Body of pancreas (tissue), 4 donors: ENCODE results near the gene AK3.

Experiments
- POLR2A ChIP-seq, 3 donors: fragments of 450-650 bp; IDR thresholded peaks; one replicate each; pipeline ENCODE4 v1.6.1; 2016; ENCODE audit warnings: antibody characterized with exemption in 3 of 3, mild to moderate bottlenecking in 2 of 3
- TF ChIP-seq, protein P1 (sequence below), 7 experiments: fragments of 450-650 bp in 4 of 7; fragments of 200-600 bp in 3 of 7; sonication (generic) in 3 of 7; IDR thresholded peaks; one replicate each; pipeline ENCODE4 v1.5.1; 2016 to 2019; ENCODE audit warnings: antibody characterized with exemption in 7 of 7

DNA sequence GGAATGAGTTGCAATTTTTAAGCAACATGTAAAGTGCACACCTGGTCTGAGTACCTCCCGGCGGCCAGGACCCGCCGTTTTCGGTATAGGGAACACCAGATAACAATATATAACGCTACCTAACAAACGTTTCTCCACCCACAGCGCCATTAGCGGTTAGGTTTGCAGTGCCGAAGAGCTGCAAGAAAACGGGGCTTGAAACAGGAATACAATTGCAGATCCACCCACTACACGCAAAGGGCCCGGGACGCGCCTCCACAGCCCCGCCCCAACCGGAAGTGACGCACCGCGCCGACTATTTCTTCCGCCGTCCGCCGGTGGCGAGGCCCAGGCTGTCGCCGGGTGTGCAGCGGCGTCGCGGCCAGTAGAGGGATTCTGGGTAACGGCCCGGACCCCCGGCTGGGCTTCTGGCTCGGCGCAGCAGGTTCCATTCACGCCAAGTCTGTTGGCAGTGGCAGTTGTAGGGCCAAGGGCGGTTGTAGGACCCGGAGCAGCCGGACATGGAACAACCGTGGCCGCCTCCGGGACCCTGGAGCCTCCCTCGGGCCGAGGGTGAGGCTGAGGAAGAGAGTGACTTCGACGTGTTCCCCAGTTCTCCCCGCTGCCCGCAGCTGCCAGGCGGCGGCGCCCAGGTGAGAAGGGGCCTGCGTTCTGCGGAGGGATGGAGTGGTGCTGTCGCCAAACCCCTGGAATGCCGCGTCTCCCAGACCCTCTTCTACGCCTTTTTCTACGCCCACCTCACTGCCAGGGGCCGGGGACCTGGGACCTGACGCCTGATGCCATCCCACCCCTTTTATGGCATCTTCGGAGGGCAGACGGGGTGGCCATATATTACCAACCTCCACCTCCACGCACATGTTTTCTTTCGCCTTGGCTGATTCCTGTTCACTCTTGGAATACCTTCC lies 61.5 kb downstream of the AK3 start, which contains the start of gene CDC37L1:
- TF ChIP-seq, protein P1, sequence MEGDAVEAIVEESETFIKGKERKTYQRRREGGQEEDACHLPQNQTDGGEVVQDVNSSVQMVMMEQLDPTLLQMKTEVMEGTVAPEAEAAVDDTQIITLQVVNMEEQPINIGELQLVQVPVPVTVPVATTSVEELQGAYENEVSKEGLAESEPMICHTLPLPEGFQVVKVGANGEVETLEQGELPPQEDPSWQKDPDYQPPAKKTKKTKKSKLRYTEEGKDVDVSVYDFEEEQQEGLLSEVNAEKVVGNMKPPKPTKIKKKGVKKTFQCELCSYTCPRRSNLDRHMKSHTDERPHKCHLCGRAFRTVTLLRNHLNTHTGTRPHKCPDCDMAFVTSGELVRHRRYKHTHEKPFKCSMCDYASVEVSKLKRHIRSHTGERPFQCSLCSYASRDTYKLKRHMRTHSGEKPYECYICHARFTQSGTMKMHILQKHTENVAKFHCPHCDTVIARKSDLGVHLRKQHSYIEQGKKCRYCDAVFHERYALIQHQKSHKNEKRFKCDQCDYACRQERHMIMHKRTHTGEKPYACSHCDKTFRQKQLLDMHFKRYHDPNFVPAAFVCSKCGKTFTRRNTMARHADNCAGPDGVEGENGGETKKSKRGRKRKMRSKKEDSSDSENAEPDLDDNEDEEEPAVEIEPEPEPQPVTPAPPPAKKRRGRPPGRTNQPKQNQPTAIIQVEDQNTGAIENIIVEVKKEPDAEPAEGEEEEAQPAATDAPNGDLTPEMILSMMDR (IDR thresholded peaks at IDR 0.05) = peak; percentile 47 to 93 (median 87)
- peak; percentile 93 to 99 (median 99) for TF ChIP-seq POLR2A (IDR thresholded peaks at IDR 0.05)
